Common myeloid progenitor, CD34-positive (primary cell): ENCODE results near the gene RNF135.
"Not testable (repeated sequence)": the region's sequence is repeated elsewhere in the genome, so short reads cannot be mapped to it uniquely, and the experiment has no call there.

Source experiments
- CTCF ChIA-PET: fragments of 350-600 bp; sonication (Branson Sonifier 250); formaldehyde crosslinking; loops from one replicate; lab custom pipeline; 2021; ENCODE audit warnings: antibody characterized with exemption; lab: Charles Lee
- POLR2A ChIA-PET: fragments of 350-600 bp; sonication (Branson Sonifier 250); formaldehyde crosslinking; loops from one replicate; lab custom pipeline; 2021; ENCODE audit warnings: antibody characterized with exemption; lab: Charles Lee
- DNase-seq, 3 donors: peaks; one replicate each; pipeline versions ENCODE4 v3.0.0 to v3.0.0-alpha.2; 2013
- H3K27ac ChIP-seq, 2 experiments: 1 replicate in 1 of 2; 2 replicates in 1 of 2; pipeline ENCODE4 v1.7.0; 2013; ENCODE audit warnings: inconsistent platforms in 2 of 2, low read length in 2 of 2, mild to moderate bottlenecking in 2 of 2, low read depth in 1 of 2, moderate library complexity in 1 of 2; ENCODE audit not compliant: severe bottlenecking in 2 of 2, insufficient read depth in 1 of 2, poor library complexity in 1 of 2
- H3K27me3 ChIP-seq, 5 experiments: replicated peaks in 2 of 5; 1 replicate in 3 of 5; 2 replicates in 2 of 5; pipeline versions ENCODE4 v1.6.1 to v1.7.0; 2013; ENCODE audit warnings: low read length in 4 of 5, mild to moderate bottlenecking in 2 of 5, moderate library complexity in 2 of 5, inconsistent platforms in 1 of 5; ENCODE audit not compliant: insufficient read depth in 5 of 5, control insufficient read depth in 4 of 5
- H3K36me3 ChIP-seq, 4 experiments: 1 replicate in 2 of 4; 2 replicates in 2 of 4; pipeline versions ENCODE4 v1.6.1 to v1.7.0; 2013; ENCODE audit warnings: low read length in 3 of 4, control low read depth in 1 of 4, mild to moderate bottlenecking in 1 of 4; ENCODE audit not compliant: control insufficient read depth in 4 of 4, insufficient read depth in 4 of 4
- H3K4me1 ChIP-seq, 4 experiments: 1 replicate in 3 of 4; 2 replicates in 1 of 4; pipeline versions ENCODE4 v1.6.1 to v1.7.1; 2013; ENCODE audit warnings: low read length in 3 of 4, mild to moderate bottlenecking in 3 of 4, control low read depth in 1 of 4, inconsistent platforms in 1 of 4, moderate library complexity in 1 of 4; ENCODE audit not compliant: control insufficient read depth in 4 of 4, insufficient read depth in 4 of 4; ENCODE audit errors: control extremely low read depth in 1 of 4
- H3K4me3 ChIP-seq, 7 experiments: 1 replicate in 4 of 7; 2 replicates in 3 of 7; pipeline versions ENCODE4 v1.5.1 to v1.7.0; 2013; ENCODE audit warnings: mild to moderate bottlenecking in 7 of 7, low read length in 6 of 7, moderate library complexity in 6 of 7, inconsistent platforms in 2 of 7, low read depth in 2 of 7, control low read depth in 1 of 7; ENCODE audit not compliant: insufficient read depth in 4 of 7, control insufficient read depth in 1 of 7; ENCODE audit errors: extremely low read depth in 1 of 7
- H3K9me3 ChIP-seq, 5 experiments: 1 replicate in 4 of 5; 2 replicates in 1 of 5; pipeline versions ENCODE4 v1.6.1 to v1.7.1; 2013; ENCODE audit warnings: low read length in 4 of 5, mild to moderate bottlenecking in 2 of 5, inconsistent platforms in 1 of 5, low read depth in 1 of 5, moderate library complexity in 1 of 5; ENCODE audit not compliant: control insufficient read depth in 4 of 5, insufficient read depth in 2 of 5; ENCODE audit errors: control extremely low read depth in 1 of 5
- WGBS: methylation state at CpG from one replicate; pipeline ENCODE4 v1.1.5; 2013; ENCODE audit not compliant: insufficient coverage; 5-methylcytosine and 5-hydroxymethylcytosine counted together

RNF135 gene

DNA sequence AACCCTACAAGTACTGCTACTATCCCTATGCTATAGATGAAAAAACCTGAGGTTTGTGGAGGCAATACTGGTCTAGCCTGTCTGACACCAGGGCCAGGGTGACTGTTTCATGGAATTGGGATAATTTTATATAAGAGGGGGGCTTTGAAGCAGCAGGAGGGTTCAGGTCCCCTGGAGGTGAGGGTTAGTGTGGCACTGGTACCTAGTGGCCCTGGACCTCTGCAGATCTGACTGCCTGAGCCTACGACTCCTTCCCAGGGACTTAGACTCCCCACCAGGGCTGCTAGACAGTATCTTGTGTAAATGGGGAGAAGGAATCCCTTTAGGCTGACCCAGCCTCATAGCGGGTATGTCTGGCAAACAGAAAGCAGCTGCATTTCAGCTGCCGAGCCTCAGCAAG lies 42.3 kb upstream of the RNF135 start:
- Histone ChIP-seq H3K9me3 (no peaks in the 10 kb centered on the region), H3K27me3 (peaks cover 0 to 19% (median 6%) of the 10 kb centered on the region in 5 experiments), H3K36me3 (no peaks in the 10 kb centered on the region), H3K27ac (no peak overlapping the region), H3K4me1 (no peaks in the 10 kb centered on the region), H3K4me3 (no peak overlapping the region)
- CTCF ChIA-PET = interaction anchor here (0.9 to 1.3 kb wide), 2 partner anchors 9 to 21 kb away, joined by 3 read pairs; no protein-coding TSS in a partner anchor
- POLR2A ChIA-PET = no interaction called here
- no peak for DNase-seq
- no CpG with 5 or more reads among the region's 3 CpGs for WGBS

DNA sequence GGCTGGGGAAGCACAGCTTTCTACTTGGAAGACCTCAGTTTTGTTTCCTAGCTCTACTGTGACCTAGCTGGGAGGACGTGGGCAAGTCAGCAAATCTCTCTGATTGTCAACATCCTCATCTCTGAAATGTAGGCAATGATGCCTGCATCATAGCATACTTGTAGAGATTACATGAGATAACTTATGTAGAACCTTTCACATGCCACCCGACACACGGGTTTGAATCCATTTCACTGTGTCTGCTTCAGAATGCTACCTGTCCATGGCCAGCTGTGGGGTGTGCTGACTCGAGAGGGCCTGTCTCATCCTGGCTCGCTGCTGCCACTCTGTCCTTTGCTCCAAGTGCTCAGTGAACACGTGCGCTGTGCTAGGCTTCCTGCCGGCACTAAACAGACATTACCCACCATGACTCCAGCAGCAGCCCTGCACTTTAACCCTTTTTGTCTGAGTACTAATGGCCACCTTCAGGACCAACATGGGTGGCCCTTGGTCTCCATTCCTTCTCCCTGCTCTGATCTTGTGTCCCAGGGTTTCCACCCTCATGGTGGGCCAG lies 41.7 kb upstream of the RNF135 start:
- Histone ChIP-seq H3K36me3 (no peaks in the 10 kb centered on the region), H3K4me1 (no peaks in the 10 kb centered on the region), H3K4me3 (no peak overlapping the region), H3K27me3 (peaks cover 0 to 14% (median 4%) of the 10 kb centered on the region in 5 experiments), H3K9me3 (no peaks in the 10 kb centered on the region), H3K27ac (no peak overlapping the region)
- POLR2A ChIA-PET = no interaction called here
- DNase-seq = no peak
- CTCF ChIA-PET = no interaction called here
- 96% methylated on average over 7 of the region's 8 CpGs for WGBS

DNA sequence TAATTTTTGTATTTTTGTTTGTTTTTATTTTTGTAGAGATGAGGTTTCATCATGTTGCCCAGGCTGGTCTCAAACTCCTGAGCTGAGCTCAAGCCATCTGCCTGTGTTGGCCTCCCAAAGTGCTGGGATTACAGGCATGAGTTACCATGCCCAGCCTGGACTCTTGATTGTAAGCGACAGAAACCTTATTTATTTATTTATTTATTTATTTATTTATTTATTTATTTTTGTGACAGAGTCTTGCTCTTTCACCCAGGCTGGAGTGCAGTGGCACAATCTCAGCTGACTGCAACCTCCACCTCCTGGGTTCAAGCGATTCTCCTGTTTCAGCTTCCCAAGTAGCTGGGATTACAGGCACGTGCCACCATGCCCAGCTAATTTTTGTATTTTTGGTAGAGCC lies 41.0 kb upstream of the RNF135 start:
- DNase-seq, H3K4me3 ChIP-seq, H3K27me3 ChIP-seq, H3K4me1 ChIP-seq, H3K27ac ChIP-seq, H3K9me3 ChIP-seq, CTCF ChIA-PET, H3K36me3 ChIP-seq: not testable (repeated sequence)
- POLR2A ChIA-PET = interaction anchor here (0.6 kb wide), 1 partner anchor 177 kb away, joined by 3 read pairs; no protein-coding TSS in a partner anchor
- 100% methylated on average over 2 of the region's 3 CpGs for WGBS

DNA sequence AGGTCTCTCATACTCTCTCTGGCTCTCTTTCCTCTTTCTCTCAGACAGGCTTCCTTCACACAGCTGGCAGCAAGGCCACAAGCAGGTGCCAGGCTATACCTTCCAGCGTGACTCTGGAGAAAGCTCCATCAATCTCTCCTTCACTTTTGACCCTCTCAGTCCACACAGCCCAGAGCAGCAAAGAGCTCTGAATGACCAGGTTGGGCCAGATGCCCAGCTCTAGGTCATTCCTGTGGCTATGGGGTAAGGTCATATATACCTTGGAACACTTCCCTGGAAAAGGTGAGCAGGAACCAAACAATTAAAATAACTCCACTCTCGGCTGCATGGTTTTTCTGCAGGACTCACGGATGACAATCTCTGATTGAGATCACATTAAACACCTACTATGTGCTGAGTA lies 40.3 kb upstream of the RNF135 start:
- POLR2A ChIA-PET = no interaction called here

DNA sequence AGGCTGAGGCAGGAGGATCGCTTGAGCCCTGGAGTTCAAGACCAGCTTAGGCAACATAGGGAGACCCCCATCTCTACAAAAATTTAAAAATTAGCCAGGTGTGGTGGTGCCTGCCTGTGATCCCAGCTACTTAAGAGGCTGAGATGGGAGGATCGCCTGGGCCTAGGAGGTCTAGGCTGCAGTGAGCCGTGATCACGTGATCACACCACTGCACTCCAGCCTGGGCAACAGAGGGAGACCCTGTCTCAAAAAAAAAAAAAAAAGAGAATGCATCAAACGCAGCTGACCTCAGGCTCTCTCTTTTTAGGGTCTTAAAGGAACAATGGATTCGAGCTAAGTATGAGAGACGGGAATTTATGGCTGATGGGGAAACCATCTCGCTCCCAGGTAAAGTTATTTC lies 39.3 kb upstream of the RNF135 start:
- POLR2A ChIA-PET = interaction anchor here (0.6 to 0.9 kb wide), 2 partner anchors 32 to 40 kb away, joined by 3 read pairs; no protein-coding TSS in a partner anchor

More for the DNA sequence above, 40.3 kb upstream of the RNF135 start:
- no peaks in the 10 kb centered on the region for H3K9me3 ChIP-seq
- H3K4me1 ChIP-seq = no peaks in the 10 kb centered on the region
- peaks cover 0 to 7% (median 3%) of the 10 kb centered on the region in 5 experiments for H3K27me3 ChIP-seq
- CTCF ChIA-PET = interaction anchor here (0.6 to 1.1 kb wide), 2 partner anchors 14 to 285 kb away, joined by 3 read pairs; no protein-coding TSS in a partner anchor
- H3K36me3 ChIP-seq = no peaks in the 10 kb centered on the region
- DNase-seq = no peak
- no peak overlapping the region for H3K4me3 ChIP-seq
- no peak overlapping the region for H3K27ac ChIP-seq
- 100% methylated on average over 3 of the region's 3 CpGs for WGBS

DNA sequence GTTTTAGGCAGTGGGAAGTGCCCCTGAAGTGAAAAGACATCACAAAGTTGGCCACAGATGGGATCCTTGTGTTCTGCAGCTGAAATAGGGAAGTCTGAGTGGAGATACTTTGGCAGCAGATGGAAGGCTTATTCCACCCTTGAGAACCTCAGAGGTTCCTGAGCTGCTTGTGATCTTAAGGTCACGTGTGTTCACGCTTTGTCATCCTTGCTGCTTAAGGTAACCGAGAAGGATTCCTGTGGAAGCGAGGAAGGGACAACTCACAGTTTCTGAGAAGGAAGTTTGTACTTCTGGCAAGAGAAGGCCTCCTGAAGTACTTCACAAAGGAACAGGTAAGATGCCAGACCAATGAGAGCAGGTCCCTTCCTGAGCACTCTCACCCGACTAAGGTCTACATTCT lies 36.9 kb upstream of the RNF135 start:
- Histone ChIP-seq H3K27ac (no peak overlapping the region), H3K4me1 (no peaks in the 10 kb centered on the region), H3K27me3 (no peaks in the 10 kb centered on the region), H3K4me3 (no peak overlapping the region), H3K36me3 (no peaks in the 10 kb centered on the region), H3K9me3 (no peaks in the 10 kb centered on the region)
- 29% methylated on average over 5 of the region's 5 CpGs for WGBS
- peak in 2 of 3 donors; percentile 45 to 59 for DNase-seq
- ChIA-PET CTCF (no interaction called here), POLR2A (no interaction called here)

More for the DNA sequence above, 39.3 kb upstream of the RNF135 start:
- 98% methylated on average over 7 of the region's 8 CpGs for WGBS
- H3K27ac ChIP-seq, H3K4me3 ChIP-seq, H3K27me3 ChIP-seq, DNase-seq, H3K9me3 ChIP-seq, H3K36me3 ChIP-seq, H3K4me1 ChIP-seq: not testable (repeated sequence)
- CTCF ChIA-PET = interaction anchor here (0.5 to 1.1 kb wide), 5 partner anchors 8 to 995 kb away, joined by 3 to 4 read pairs (median 3); no protein-coding TSS in a partner anchor

DNA sequence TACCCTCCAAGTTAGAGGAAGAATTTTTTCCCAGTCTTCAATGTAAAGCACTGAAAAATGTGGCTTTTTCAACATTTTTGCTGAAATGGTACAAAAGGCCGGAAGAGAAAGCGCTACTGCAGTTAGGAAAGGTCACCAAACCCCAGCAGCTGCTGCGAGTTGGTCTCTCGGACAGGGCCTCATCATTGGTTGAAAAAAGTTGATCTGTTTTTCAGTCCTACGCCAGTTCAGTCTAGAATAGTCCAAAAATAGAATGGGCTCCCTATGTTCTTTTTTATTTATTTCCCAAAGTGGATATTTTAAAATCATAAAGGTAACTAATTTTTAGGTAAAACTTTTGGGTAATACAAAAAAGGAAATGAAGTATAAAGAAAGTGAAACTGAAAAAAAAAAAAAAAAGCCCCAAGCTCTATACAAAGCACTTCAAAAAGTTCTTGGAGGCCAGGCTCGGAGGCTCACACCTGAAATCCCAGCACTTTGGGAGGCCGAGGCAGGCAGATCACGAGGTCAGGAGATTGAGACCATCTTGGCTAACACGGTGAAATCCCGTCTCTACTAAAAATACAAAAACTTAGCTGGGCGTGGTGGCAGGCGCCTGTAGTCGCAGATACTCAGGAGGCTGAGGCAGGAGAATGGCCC lies 31.7 kb upstream of the RNF135 start:
- H3K4me3 ChIP-seq = no peak overlapping the region
- H3K9me3 ChIP-seq = no peaks in the 10 kb centered on the region
- H3K27me3 ChIP-seq = no peaks in the 10 kb centered on the region
- ChIA-PET CTCF (no interaction called here), POLR2A (no interaction called here)
- 97% methylated on average over 10 of the region's 13 CpGs for WGBS
- H3K27ac ChIP-seq = no peak overlapping the region
- H3K36me3 ChIP-seq = no peaks in the 10 kb centered on the region
- H3K4me1 ChIP-seq = no peaks in the 10 kb centered on the region
- DNase-seq = peak in 1 of 3 donors; percentile 12
